HFFc6 (cell line): Measurements from ENCODE around the gene CHST4. TPM values are rescaled to one million over a fixed set of nuclear protein-coding genes. Genes with fewer than 3 reads are reported as not detected.
"Not testable (repeated sequence)": the region's sequence is repeated elsewhere in the genome, so short reads cannot be mapped to it uniquely, and the experiment has no call there.

Experiments used
- DNase-seq: peaks from one replicate; pipeline ENCODE4 v3.0.0-alpha.2; 2018
- H3K27ac Mint-ChIP-seq: 2 replicates; pipeline ENCODE4 v1.8.0; 2020; ENCODE audit warnings: mild to moderate bottlenecking, mixed read lengths
- H3K27me3 Mint-ChIP-seq: 2 replicates; pipeline ENCODE4 v1.8.0; 2021; ENCODE audit warnings: mild to moderate bottlenecking, moderate library complexity, mixed read lengths; ENCODE audit not compliant: insufficient read depth
- H3K36me3 Mint-ChIP-seq: 2 replicates; pipeline ENCODE4 v1.8.0; 2021; ENCODE audit warnings: low read depth, mixed read lengths
- H3K4me1 Mint-ChIP-seq: 2 replicates; pipeline ENCODE4 v1.8.0; 2020; ENCODE audit warnings: low read depth, mixed read lengths
- H3K4me3 Mint-ChIP-seq: 2 replicates; pipeline ENCODE4 v1.8.0; 2020; ENCODE audit warnings: mild to moderate bottlenecking, moderate library complexity, mixed read lengths
- H3K9me3 Mint-ChIP-seq: 2 replicates; pipeline ENCODE4 v1.8.0; 2020; ENCODE audit warnings: mild to moderate bottlenecking, mixed read lengths
- CTCF ChIP-seq: fragments of 200-600 bp; sonication (generic); IDR thresholded peaks from 2 replicates; pipeline ENCODE4 v1.5.0; 2021; ENCODE audit warnings: antibody characterized with exemption, mild to moderate bottlenecking
- total RNA-seq, 6 experiments: library from RNA; stranded (reverse); fragmentation: NEBNext Ultra II Directional; extraction: Animal tissue kit (Norgen Biotek cat#: 25700); gene quantifications; 2 replicates in 1 of 6; 3 replicates in 5 of 6; pipeline ENCODE4 v1.2.3, GENCODE V29; 2021

Gene CHST4
- total RNA-seq, 6 experiments from 2014 or later, result not detected

GRCh38 chr16:71557299-71557698 lies 31.1 kb downstream of the CHST4 start:
- H3K36me3 Mint-ChIP-seq, result peaks cover 4% of the 10 kb centered on the region; the same call in 1 of the 2 replicates
- H3K9me3 Mint-ChIP-seq, result peaks cover 9% of the 10 kb centered on the region
- TF ChIP-seq CTCF, result no peak
- no peak for DNase-seq
- peaks cover 26% of the 10 kb centered on the region for H3K27me3 Mint-ChIP-seq
- no peaks in the 10 kb centered on the region for H3K4me1 Mint-ChIP-seq
- no peak overlapping the region for H3K4me3 Mint-ChIP-seq
- H3K27ac Mint-ChIP-seq, result no peak overlapping the region

GRCh38 chr16:71557954-71558582 lies 31.8 kb downstream of the CHST4 start:
- peaks cover 16% of the 10 kb centered on the region for H3K9me3 Mint-ChIP-seq
- H3K27ac Mint-ChIP-seq, result no peak overlapping the region
- peaks cover 18% of the 10 kb centered on the region for H3K27me3 Mint-ChIP-seq
- no peak overlapping the region for H3K4me3 Mint-ChIP-seq
- peaks cover 4% of the 10 kb centered on the region; the same call in 1 of the 2 replicates for H3K36me3 Mint-ChIP-seq
- H3K4me1 Mint-ChIP-seq, result no peaks in the 10 kb centered on the region
- no peak for TF ChIP-seq CTCF
- no peak for DNase-seq

- Mint-ChIP-seq H3K36me3 (peaks cover 4% of the 10 kb centered on the region; the same call in 1 of the 2 replicates), H3K4me3 (no peak overlapping the region), H3K4me1 (peaks cover 7% of the 10 kb centered on the region; the same call in 1 of the 2 replicates), H3K27ac (no peak overlapping the region), H3K27me3 (peaks cover 10% of the 10 kb centered on the region), H3K9me3 (peaks cover 16% of the 10 kb centered on the region)
- no peak for TF ChIP-seq CTCF
- DNase-seq, result no peak
Observed at GRCh38 chr16:71559855-71560254, 33.6 kb downstream of the CHST4 start.

GRCh38 chr16:71561886-71562285 lies 35.7 kb downstream of the CHST4 start:
- not testable (repeated sequence) for H3K4me3 Mint-ChIP-seq

DNA sequence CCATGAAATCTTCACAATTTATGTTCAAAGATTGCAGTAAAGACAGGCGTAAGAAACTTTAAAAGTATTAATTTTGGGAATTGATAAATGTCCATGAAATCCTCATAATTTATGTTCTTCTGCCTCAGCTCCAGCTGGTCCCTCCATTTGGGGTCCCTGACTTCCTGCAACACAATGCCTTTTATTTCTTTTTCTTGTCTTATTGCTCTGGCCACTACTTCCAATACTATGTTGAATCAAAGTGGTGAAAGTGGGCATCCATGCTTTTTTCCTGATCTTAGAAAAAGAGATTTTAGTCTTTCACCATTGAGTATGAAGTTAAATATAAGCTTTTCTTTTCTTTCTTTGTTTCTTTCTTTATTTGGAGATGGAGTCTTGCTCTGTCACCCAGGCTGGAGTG lies 36.3 kb downstream of the CHST4 start:
- H3K36me3 Mint-ChIP-seq, result peaks cover 4% of the 10 kb centered on the region; the same call in 1 of the 2 replicates
- no peak for DNase-seq
- no peak overlapping the region for H3K4me3 Mint-ChIP-seq
- TF ChIP-seq CTCF, result no peak
- peaks cover 18% of the 10 kb centered on the region for H3K4me1 Mint-ChIP-seq
- peaks cover 11% of the 10 kb centered on the region for H3K27me3 Mint-ChIP-seq
- H3K9me3 Mint-ChIP-seq, result peaks cover 16% of the 10 kb centered on the region
- no peak overlapping the region for H3K27ac Mint-ChIP-seq

More at GRCh38 chr16:71561886-71562285, 35.7 kb downstream of the CHST4 start:
- Mint-ChIP-seq H3K4me1 (peaks cover 18% of the 10 kb centered on the region), H3K9me3 (peaks cover 16% of the 10 kb centered on the region)
- H3K27me3 Mint-ChIP-seq, H3K36me3 Mint-ChIP-seq, H3K27ac Mint-ChIP-seq, DNase-seq: not testable (repeated sequence)

- no peak for DNase-seq
- Mint-ChIP-seq H3K9me3 (peaks cover 16% of the 10 kb centered on the region), H3K27me3 (peaks cover 15% of the 10 kb centered on the region), H3K4me3 (peak overlapping the region; percentile 86), H3K27ac (peak overlapping the region; percentile 90), H3K36me3 (peaks cover 4% of the 10 kb centered on the region; the same call in 1 of the 2 replicates), H3K4me1 (peaks cover 18% of the 10 kb centered on the region)
- no peak for TF ChIP-seq CTCF
Observed at GRCh38 chr16:71564335-71564967, 38.2 kb downstream of the CHST4 start.
